RPMI8226 (cell line): ENCODE measurements around the gene LPP.
"Not testable (repeated sequence)": the region's sequence is repeated elsewhere in the genome, so short reads cannot be mapped to it uniquely, and the experiment has no call there.

Experiments used
- DNase-seq: peaks from one replicate; pipeline ENCODE4 v3.0.0-alpha.2; 2015

Gene LPP

DNA sequence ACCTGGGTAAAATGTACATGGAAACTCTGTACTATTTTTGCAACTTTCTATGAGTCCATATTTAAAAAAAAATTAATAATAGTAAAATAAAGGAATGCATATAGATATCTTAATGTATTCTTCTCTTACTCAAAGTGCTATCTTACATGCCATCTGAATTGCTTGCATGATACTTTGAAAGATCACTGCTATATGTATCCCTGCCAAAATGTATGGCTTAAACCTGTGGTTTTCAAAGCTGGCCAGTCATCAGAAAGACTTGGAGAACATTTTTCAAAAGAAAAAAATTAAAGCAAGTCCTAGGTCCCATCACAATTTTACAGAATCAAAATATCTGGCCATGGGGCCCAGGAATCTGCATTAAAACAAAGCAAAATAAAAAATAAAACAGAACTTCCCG lies 262.1 kb downstream of the LPP start:
- DNase-seq: no peak

DNA sequence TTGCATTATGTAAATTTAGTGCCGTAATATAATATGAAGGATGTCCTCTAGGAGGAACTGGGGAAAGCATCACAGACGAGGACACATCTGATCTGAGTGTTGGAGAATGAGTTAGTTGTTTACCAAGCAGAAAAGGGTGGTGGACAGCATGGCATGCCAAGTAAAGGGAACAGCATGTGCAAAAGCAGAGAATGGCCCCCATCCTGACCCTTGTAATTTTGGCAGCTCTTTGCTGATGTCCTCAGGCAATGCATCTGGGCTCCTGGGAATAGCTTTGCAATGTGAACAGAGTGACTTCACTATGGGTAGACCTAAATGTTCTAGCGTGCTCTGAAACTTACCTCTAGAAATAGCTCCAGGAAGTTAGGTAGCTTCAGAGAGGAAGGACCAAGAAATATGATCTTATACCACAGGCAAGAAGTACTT lies 263.3 kb downstream of the LPP start:
- no peak for DNase-seq

DNA sequence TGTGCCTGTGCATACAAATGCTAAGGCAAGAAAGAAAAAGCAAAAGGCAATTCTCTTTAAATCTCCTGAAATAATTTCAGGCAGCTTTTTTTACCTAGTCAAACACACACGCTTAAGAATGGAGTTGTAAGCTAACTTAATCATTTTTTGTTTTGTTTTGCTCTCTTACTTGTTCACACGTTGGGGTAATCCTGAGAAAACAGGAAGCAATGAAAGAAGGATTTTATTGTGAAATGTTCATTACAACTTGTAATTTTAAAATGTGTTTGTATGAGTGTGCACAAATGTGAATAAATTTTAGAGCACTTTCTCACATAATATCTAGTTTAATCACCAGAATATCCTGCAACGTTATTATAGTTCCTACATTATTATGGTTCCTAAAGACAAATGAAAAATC lies 263.8 kb downstream of the LPP start:
- no peak for DNase-seq

DNA sequence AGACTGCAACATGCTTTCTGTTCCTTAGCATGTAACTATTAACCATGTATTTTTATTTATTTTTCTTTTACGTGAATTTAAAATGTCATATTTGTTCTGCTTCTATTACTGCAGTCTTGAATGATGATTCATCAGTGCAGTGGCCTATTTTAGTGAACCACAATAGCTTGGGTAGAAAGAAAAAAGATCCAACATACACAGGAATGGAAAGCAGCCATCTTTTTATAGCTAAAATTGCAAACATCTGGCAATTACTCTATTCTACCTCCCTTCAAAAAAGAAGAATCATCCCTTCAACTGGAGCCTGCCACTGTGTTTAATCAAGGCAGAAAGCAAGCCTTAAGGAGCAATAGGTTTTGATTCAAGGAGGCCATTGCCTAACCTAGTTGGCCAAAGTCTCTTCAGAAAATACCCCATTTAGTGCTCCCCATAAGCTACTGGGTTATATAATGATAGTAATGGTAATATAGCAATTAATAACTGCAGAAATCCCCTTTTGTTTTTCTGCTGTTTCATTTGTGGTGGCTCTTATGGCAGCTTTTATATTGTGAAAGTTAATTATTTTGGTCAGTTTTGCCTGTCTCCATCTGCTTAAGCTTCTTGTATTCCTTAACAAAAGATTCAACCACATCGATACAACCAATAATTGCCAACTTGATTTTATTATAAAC lies 267.3 kb downstream of the LPP start:
- DNase-seq: no peak

DNA sequence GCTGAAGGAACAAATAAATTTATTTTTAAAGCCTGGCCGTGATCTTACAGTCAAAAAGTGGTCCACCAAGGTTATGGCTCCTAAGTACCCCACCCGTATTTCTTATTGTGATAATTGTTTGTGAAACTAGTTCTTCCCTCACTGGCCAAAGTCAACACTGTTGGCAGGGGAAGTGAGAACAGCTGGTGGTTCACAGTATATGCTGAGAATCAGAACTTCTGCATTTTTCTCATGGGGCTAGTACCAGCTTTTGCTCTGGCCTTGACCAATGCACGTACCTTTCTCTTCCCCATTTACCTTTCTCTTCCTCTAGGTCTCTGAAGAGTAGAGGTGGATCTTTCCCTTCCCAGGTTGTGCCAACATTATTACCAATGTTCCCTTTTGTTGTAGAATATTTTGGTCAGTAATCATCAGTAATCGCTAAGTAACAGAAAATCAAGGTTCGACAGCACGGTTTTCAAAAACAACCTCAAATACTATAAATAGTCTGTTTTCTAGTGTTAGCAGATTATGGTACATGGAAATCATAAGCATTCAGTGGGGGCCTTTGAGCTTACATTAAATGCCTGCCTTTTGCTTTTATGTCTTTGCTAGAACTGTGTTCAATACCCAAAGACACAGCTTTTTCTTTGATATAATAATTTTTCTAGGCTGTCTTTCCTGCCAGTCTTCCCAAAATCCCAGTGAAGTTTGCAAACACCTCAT lies 268.0 kb downstream of the LPP start:
- DNase-seq: peak; percentile 68

DNA sequence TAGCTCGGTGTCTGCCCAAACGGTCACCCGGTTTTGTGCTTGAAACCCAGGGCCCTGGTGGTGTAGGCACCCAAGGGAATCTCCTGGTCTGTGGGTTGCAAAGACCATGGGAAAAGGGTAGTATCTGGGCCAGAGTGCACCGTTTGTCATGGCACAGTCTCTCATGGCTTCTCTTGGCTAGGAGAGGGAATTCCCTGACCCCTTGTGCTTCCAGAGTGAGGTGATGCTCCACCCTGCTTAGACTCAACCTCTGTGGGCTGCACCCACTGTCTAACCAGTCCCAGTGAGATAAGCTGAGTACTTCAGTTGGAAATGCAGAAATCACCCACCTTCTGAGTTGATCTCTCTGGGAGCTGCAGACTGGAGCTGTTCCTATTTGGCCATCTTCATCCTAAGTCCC lies 274.0 kb downstream of the LPP start:
- DNase-seq: not testable (repeated sequence)

DNA sequence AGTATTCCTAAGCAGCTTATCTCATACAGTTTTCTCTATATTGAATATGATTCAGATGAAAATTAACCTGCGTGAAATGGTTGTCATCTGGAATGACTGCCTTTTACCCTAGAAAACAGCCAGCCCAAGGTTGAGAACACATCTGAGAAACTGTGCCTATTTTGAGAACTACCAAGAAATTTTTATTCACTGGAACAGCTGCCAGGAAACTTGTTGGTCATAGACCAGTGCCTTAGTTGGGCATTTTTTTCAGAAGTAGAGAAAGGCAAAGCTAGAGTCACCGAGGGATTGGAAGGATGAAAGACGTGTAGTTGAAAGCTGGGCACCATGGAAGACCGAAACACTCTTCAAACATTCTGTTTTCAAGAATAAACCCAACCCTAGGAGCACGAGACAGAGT lies 277.1 kb downstream of the LPP start:
- DNase-seq: no peak

DNA sequence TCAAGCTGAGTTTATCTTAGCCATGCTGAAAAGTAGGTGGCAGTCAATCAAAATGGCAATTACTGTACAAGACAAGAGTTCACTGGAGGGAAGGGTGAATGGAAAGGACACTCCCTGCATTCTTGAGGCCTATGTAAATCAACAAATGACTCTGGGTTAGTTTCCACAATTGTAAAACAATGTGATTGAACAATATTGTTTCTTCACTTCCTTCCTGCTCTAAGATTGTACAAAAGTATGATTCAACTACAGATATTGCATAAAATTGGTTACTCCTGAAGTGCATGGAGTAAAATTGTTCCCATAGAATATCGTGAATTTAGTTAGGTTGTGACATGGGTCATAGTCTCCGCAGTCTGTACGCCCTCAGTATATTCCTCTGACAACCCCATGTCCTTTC lies 277.6 kb downstream of the LPP start:
- no peak for DNase-seq

DNA sequence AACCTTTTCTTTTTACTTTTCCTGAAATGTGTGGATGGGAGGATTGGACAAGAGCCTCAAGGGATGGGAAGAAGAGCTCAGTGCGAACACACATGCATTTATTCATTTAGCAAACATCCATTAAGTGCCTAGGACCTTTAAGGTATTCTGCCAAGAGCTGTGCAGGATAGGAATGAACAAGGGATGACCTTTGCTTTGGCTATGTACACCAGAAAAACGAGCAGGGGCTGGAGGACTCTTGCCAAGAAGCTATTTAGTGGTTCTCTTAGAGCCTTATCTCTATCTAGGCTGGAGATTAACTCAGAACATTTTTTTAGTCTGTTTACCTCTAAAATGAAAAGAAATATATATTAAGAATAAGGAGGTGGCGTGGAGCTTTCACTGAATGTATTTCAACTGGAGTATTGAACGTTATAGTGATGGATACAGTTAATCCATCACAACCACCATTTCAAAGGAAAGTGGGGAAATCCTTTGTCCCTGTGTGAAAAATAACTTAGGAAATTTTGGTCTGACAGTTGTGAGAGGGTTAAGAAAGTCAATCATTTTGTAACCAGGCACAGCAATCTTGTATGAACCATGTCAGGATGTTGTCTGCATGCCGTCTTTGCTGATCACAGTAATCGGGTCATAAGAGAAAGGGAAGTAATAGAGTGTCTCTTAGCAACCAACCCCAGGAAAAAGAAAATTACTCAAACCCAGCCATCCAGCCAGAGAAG lies 279.0 kb downstream of the LPP start:
- DNase-seq: no peak

DNA sequence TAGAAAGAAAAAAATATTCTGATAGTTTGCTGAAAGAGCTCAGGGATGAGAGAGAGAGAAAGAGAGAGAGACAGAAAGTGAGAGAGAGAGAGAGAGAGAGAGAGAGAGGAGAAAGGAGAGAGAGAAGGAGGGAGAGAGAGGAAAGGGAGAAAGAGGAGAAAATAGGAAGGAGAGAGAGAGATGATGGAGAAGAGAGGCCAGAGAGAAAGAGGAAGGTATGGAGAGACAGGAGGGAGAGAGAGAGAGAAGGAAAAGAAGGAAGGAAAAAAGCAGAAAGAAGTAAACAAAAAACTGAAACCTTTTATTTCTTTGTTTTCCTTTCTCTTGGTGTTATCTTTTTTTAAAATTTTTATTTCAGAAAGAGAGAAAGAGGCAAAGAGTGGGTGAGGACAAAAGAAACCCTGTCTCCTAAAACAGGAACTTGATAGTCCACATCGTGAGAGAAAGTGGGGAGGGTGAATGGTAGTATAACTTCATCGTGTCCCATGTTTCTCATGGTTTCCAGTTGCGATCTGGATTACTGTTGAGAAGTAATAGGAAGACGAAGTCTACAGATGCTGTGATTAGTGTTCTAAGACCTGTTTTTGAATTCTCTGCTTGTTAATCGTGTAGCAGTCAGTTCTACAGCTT lies 279.7 kb downstream of the LPP start:
- no peak for DNase-seq

DNA sequence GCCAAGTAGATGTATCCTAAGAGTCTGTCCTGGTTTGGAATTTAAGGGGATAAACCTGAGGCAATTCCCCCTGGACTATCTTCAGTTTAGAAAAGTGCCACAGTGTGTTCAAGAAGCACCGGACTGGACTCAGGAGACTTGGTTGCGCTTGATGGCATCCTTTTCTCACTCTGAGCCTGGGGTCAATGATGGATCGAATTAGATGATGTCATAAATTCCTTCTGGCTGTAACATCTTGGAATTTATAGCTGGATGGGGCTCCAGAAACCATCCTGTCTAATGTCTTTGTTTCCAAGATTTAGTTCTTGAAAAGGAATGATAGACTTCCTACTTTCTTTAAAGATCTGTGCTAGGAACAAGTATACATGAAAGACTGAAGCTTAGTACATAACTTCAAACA lies 280.6 kb downstream of the LPP start:
- DNase-seq: no peak

DNA sequence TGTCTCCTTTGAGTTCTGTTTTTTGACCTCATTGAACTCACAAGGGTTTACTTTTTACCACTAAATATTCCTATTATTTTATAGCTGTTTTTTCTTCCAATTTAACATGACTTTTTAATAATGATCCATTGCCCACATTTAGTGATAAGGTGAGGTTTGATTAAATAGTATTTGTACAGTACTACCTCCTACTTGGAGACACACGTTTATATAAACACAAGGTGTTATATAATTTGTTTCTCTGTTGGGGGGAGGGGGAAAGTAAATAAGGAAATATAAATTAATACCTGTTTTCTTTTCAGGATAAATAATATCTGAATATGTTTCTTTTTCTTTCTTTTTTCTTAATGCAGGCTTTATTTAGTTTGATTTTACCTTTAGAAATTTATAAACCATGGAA lies 281.3 kb downstream of the LPP start:
- no peak for DNase-seq

DNA sequence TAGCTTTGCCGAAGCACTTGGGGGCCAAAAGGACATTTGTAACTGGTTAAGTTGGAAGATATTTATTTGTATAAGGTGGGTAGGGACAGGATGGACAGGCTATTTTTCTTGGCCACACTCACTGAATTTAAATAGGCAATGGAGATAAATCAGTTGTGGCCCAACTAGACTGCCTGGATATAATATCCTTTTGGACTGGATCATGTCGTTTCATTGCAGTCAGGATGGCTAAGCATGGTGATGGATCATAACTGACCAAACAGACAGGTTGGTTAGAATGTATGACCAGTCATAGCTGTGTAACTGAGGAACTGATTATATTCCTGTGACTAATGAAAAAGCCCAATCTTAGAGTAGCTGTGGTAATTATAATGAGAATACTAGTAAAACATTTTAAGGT lies 284.0 kb downstream of the LPP start:
- no peak for DNase-seq

DNA sequence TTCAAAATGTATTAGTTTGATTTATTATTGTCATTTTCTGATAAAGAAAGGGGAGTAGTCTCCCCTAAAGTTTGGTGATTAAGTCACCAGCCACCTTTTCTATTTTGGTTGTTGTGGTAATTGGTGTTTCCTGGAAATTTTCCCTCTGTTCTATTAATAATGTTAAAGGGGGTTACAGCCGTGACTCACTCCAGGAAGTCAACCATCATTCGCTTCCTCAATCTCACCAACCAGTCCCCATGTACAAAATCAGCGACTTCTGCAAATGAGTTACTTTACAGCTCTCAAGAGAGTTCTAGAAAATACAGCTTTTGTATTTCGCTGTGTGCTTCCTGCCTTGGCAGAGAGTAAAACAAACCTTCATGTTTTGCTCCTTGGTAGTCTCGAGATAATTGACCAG lies 285.1 kb downstream of the LPP start:
- DNase-seq: no peak

DNA sequence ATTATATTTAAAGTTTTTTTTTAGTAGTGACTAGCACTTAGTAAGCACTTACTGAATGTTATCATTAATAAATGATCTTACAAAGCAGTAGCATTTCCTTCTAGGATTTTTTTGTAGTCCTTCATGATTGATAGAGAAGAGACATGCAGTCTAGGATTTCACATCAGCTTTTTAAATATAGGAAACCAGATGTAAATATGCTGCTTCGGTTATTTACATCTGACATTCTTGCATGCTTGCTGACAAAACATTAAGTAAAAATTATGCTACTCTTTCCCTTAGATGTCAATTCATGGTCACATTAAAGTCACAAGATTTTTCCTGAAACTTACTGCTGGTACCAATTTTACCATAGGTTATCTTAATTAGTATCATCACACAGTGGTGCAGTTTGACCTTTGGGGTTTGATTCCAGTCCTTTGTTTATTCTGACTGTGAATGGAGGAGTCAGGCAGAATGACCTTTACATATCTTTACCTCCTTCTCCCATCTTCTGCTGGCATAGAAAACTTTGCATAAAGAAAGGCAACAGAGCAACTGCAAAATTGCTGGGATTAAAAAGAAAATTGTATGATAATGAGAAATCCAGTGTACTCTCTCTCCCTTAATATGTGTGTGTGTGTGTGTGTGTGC lies 286.5 kb downstream of the LPP start:
- DNase-seq: no peak

DNA sequence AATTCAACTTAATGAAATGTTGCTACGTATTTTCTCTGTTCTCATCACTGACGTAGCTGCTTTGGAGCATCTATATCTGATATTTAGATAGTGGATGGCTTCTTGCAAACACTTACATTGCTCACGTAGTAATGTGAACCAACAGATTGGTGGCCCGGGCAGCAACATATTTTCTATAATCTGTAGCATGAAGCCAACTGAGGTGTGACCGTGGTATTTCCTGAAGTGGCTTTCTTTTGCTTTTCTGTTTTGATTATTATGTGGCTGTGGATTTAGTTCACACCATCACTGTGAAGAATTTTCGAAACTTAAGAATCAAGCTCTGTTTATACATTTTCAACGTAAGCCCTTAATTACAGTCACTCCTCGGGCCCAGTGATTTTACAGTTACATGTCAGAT lies 288.5 kb downstream of the LPP start:
- no peak for DNase-seq

DNA sequence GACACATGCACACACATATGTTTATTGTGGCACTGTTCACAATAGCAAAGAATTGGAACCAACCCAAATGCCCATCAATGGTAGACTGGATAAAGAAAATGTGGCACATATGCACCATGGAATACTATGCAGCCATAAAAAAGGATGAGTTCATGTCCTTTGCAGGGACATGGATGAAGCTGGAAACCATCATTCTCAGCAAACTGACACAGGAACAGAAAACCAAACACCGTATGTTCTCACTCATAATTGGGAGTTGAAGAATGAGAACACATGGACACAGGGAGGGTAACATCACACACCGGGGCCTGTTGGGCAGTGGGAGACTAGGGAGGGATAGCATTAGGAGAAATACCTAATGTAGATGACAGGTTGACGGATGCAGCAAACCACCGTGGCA lies 291.2 kb downstream of the LPP start:
- DNase-seq: not testable (repeated sequence)

DNA sequence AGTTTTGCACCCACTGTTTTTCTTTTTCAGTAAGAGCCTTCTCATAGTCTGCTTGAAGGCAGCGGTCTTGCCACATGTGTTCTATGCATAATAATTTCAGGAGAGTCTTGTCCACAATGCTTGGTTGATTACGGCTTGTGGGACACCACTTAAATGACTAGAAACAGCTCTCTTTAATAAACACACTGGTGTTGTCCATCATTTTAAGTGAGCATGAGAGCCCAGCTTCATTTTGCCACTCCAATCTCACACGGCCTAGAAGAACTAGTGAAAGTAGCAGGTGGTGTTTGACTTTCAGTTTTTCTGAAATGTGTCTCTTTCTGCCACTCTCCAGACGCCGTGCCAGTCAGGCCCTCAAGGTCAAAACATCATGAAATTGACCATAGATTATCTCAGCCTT lies 292.1 kb downstream of the LPP start:
- no peak for DNase-seq

DNA sequence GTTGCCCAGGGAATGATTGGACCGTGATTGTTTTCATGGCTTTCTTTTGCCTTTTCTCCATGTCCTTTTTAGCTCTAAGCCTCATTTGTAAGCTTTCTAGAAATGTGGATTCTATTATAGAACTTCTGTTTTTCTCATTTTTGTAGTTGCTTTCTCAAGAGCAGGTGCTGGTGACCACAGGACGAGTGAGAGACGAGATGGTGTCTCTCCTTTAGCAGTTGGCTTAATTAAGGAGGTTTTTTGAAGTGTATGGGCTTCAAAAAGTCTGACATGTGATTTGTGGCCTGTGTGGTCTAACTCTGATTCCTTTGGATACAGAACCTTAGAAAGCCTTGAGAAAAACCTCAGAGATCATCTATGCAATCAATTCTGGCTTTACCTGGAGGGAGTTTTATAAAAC lies 292.8 kb downstream of the LPP start:
- no peak for DNase-seq

DNA sequence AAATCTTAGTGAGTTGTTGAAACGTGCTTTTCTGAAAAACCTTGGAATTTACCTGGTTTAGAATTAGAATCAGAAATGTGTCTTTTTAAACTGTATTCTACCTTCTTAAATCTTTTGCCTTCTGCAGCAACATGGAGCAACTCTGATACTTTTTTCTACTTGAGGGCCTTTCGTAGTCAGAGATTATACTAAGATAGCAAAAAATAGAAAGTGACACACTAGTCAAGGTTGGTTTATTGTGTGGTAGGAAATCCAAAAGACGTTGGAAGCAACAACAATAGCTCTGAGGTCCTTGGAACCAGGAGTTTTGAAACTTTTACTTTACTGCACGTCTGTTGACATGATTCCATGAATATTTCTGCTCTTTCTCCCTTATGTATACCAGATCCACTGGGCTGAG lies 294.9 kb downstream of the LPP start:
- no peak for DNase-seq

DNA sequence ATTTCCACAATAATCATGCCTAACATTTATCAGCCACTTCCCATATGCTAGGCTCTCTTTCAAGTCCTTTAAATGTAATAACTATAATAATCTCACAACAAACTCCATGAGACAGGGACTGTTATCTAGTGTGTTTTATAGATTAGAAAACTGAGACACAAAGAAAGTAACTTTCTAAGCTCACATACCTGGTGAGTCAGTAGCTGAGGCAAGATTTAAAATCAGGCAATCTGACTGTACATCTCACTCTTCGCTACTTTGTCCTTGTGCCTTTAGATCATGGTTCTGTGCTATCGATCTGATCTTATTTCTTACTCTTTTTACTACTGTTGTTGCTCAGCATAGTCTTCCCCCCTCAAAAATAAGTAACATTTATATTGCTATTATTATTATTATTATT lies 295.5 kb downstream of the LPP start:
- DNase-seq: no peak

DNA sequence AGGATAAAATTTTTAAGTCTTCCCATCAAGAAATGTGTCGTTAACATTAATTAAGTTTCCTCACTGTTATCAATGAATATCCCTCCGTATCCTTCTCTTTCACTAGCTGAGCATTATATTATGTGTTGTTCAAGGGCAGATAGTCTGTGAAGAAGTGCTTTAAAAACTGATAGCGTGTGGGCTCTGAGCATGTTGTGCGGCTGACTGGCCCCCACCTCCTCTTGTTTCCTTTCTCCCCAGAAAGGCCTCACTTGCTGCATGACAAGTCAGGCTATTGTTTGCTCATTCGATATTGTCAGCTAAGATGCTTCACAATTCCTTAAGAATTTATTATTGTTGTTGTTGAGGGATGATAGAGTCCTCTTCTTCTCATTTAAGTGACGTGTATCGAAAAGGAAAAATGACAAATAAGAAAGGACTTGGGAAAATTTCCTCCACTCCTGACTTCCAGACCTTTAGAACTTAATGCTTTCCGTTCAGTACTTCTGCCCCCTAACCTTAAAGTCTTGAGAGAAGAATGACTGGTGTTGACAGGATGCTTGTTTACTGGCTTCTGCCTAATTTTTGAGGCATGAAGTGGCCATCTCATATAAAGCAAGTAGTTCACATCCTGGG lies 298.3 kb downstream of the LPP start:
- DNase-seq: no peak
